ENCODE results near the gene LIF. TPM values are rescaled to one million over a fixed set of nuclear protein-coding genes. Genes with fewer than 3 reads are reported as not detected.

The LIF gene
- total and polyA plus RNA-seq, 2 of the 4 experiments (the other 2 are of a cell fraction): 130 to 214 TPM

GRCh38 chr22:30296324-30296723, 49.8 kb upstream of the LIF start:
- H4K8ac ChIP-seq (ENCODE audit: low read depth in 2 of 2, low read length in 2 of 2): no peak overlapping the region
- no peak overlapping the region for H2BK15ac ChIP-seq (ENCODE audit: low read depth, low read length)
- ATAC-seq (ENCODE audit: low read depth) (no peak), DNase-seq (no peak)
- H2BK20ac ChIP-seq (ENCODE audit: low read depth, low read length): no peak overlapping the region
- BruUV-seq (replicated peaks): no TSS peak
- H4K91ac ChIP-seq (ENCODE audit: insufficient read depth, low read depth, low read length): no peak overlapping the region
- H3K9me1 ChIP-seq (ENCODE audit: insufficient read depth, low read length): no peaks in the 10 kb centered on the region; the same call in 1 of the 2 replicates
- H3K9me3 ChIP-seq (ENCODE audit: control insufficient read depth, insufficient read depth, low read length): no peaks in the 10 kb centered on the region
- no peak overlapping the region for H3K14ac ChIP-seq (replicated peaks; ENCODE audit: low read depth, low read length)
- no peak overlapping the region for H4K5ac ChIP-seq (ENCODE audit: low read depth, low read length)
- peaks cover 85% of the 10 kb centered on the region for H3K36me3 ChIP-seq (ENCODE audit: control insufficient read depth, insufficient read depth, low read length)
- H3K27ac ChIP-seq (ENCODE audit: insufficient read depth, low read length): no peak overlapping the region
- H3K4me2 ChIP-seq (ENCODE audit: low read depth, low read length): no peak overlapping the region
- H2AK9ac ChIP-seq (replicated peaks; ENCODE audit: low read depth, low read length, poor library complexity): no peak overlapping the region
- H3K23ac ChIP-seq (ENCODE audit: low read depth, low read length): no peak overlapping the region
- H3K27me3 ChIP-seq (ENCODE audit: control insufficient read depth, insufficient read depth, low read length): no peaks in the 10 kb centered on the region
- peaks cover 10 to 18% of the 10 kb centered on the region in 2 experiments; a peak in 3 of 4 replicates for H3K79me1 ChIP-seq (ENCODE audit: low read depth in 1 of 2, low read length in 2 of 2)
- no peak overlapping the region for H3K56ac ChIP-seq (ENCODE audit: extremely low read depth, insufficient read depth, low read length)
- H2AK5ac ChIP-seq (ENCODE audit: low read depth, low read length): no peak overlapping the region
- in situ Hi-C loops (cut with MboI; ENCODE audit: low sequenced_read_pairs) (no loop called here), dilution Hi-C loops (cut with HindIII; ENCODE audit: low sequenced_read_pairs, unreplicated experiment) (no loop called here), intact Hi-C loops (cut with micrococcal nuclease) (no loop called here)
- no peak overlapping the region for H2BK120ac ChIP-seq (ENCODE audit: low read depth, low read length)
- peaks cover 22% of the 10 kb centered on the region for H4K20me1 ChIP-seq (ENCODE audit: insufficient read depth, low read length)
- no peak overlapping the region for H3K4ac ChIP-seq (ENCODE audit: low read depth, low read length)
- no peak overlapping the region for H3K4me3 ChIP-seq (ENCODE audit: insufficient read depth, low read depth, low read length)
- no CpG with 5 or more reads among the region's 4 CpGs for WGBS, 2 experiments (ENCODE audit: extremely low coverage in 2 of 2, insufficient read length in 1 of 2)
- no peak overlapping the region for H2BK5ac ChIP-seq (ENCODE audit: low read depth, low read length, poor library complexity, severe bottlenecking)
- CTCF ChIA-PET: interaction anchor here (0.7 kb wide), 1 partner anchor 9 kb away, joined by 3 read pairs; no protein-coding TSS in a partner anchor
- no peak overlapping the region for H3K9ac ChIP-seq (ENCODE audit: low read depth, low read length)
- H2AFZ ChIP-seq (replicated peaks; ENCODE audit: low read length, poor library complexity): no peak overlapping the region
- no peak overlapping the region for H3K18ac ChIP-seq (ENCODE audit: low read depth, low read length)
- POLR2A ChIA-PET (ENCODE audit: unreplicated experiment): interaction anchor here (0.5 kb wide), 1 partner anchor 26 kb away, joined by 6 read pairs; no protein-coding TSS in a partner anchor
- TF ChIP-seq MAZ (IDR thresholded peaks at IDR 0.05; ENCODE audit: borderline replicate concordance, low read depth, low read length): no peak
- TF ChIP-seq RCOR1 (IDR thresholded peaks at IDR 0.05; ENCODE audit: insufficient replicate concordance, low read length): no peak
- no peak for TF ChIP-seq POLR2A (IDR thresholded peaks at IDR 0.05; ENCODE audit: low read depth, low read length)
- no peak for TF ChIP-seq RFX5 (IDR thresholded peaks at IDR 0.05; ENCODE audit: low read depth, low read length)
- no peak for TF ChIP-seq SMC3 (IDR thresholded peaks at IDR 0.05; ENCODE audit: low read depth, low read length)
- TF ChIP-seq CEBPB (IDR thresholded peaks at IDR 0.05; ENCODE audit: low read depth, low read length): no peak
- TF ChIP-seq CHD1 (IDR thresholded peaks at IDR 0.05; ENCODE audit: low read depth, low read length): no peak
- no peak for TF ChIP-seq USF2 (IDR thresholded peaks at IDR 0.05; ENCODE audit: low read depth, low read length)
- TF ChIP-seq CTCF (conservative IDR thresholded peaks at IDR 0.05; ENCODE audit: low read depth, low read length): no peak
- TF ChIP-seq FOS (IDR thresholded peaks at IDR 0.05; ENCODE audit: low read depth, low read length): no peak
- TF ChIP-seq BHLHE40 (IDR thresholded peaks at IDR 0.05; ENCODE audit: low read depth, low read length): no peak
- TF ChIP-seq MAFK (IDR thresholded peaks at IDR 0.05; ENCODE audit: low read depth, low read length): no peak
- TF ChIP-seq RAD21 (IDR thresholded peaks at IDR 0.05; ENCODE audit: low read length): no peak
- TF ChIP-seq ELK1 (IDR thresholded peaks at IDR 0.05; ENCODE audit: borderline replicate concordance, low read depth, low read length): no peak
- TF ChIP-seq MXI1 (IDR thresholded peaks at IDR 0.05; ENCODE audit: borderline replicate concordance, low read depth, low read length): no peak
- TF ChIP-seq NFE2L2 (IDR thresholded peaks at IDR 0.05; ENCODE audit: low read depth, low read length): no peak
- peaks cover 2% of the 10 kb centered on the region; the same call in 1 of the 2 replicates for H3K4me1 ChIP-seq (ENCODE audit: control insufficient read depth, insufficient read depth, low read length)
